GM18907 (cell line): ENCODE results near the gene ITGB1.
"Not testable (repeated sequence)": the region's sequence is repeated elsewhere in the genome, so short reads cannot be mapped to it uniquely, and the experiment has no call there.

Source experiments
- ATAC-seq: cut with Tn5 transposase; IDR thresholded peaks from one replicate; pipeline ENCODE4 v1.9.1; 2021; ENCODE audit warnings: mild to moderate bottlenecking, moderate library complexity; ENCODE audit not compliant: unreplicated experiment

Gene ITGB1

GRCh38 chr10:32940321-32941301, 17.4 kb downstream of the ITGB1 start:
- ATAC-seq, result no peak

GRCh38 chr10:32939296-32940111, 18.5 kb downstream of the ITGB1 start:
- ATAC-seq, result no peak

GRCh38 chr10:32938554-32939061, 19.4 kb downstream of the ITGB1 start:
- no peak for ATAC-seq

- ATAC-seq, result no peak
These were observed 20.1 kb downstream of the ITGB1 start for GRCh38 chr10:32937911-32938424.

GRCh38 chr10:32932225-32932729, 25.8 kb downstream of the ITGB1 start:
- ATAC-seq, result no peak

GRCh38 chr10:32931593-32931992, 26.4 kb downstream of the ITGB1 start:
- no peak for ATAC-seq

GRCh38 chr10:32930036-32930435, 28.0 kb downstream of the ITGB1 start:
- no peak for ATAC-seq

- no peak for ATAC-seq
These were observed 28.4 kb downstream of the ITGB1 start for GRCh38 chr10:32929634-32930033.

- no peak for ATAC-seq
These were observed 30.3 kb downstream of the ITGB1 start for GRCh38 chr10:32927750-32928149.

GRCh38 chr10:32923849-32924248, 34.2 kb downstream of the ITGB1 start:
- no peak for ATAC-seq

- no peak for ATAC-seq
These were observed 34.9 kb downstream of the ITGB1 start for GRCh38 chr10:32923134-32923533.

- ATAC-seq, result no peak
These were observed 35.9 kb downstream of the ITGB1 start for GRCh38 chr10:32922170-32922569.

- not testable (repeated sequence) for ATAC-seq
These were observed 40.2 kb downstream of the ITGB1 start for GRCh38 chr10:32917817-32918216.

GRCh38 chr10:32911285-32912016, 46.6 kb downstream of the ITGB1 start:
- ATAC-seq, result no peak

- ATAC-seq, result not testable (repeated sequence)
These were observed 48.1 kb downstream of the ITGB1 start for GRCh38 chr10:32909970-32910369.

- no peak for ATAC-seq
These were observed 48.6 kb downstream of the ITGB1 start for GRCh38 chr10:32909456-32909855.

- ATAC-seq, result no peak
These were observed 51.4 kb downstream of the ITGB1 start for GRCh38 chr10:32906595-32906994.

- ATAC-seq, result no peak
These were observed 52.6 kb downstream of the ITGB1 start for GRCh38 chr10:32905466-32905865.

GRCh38 chr10:32901815-32902214, 56.2 kb downstream of the ITGB1 start:
- ATAC-seq, result no peak

- not testable (repeated sequence) for ATAC-seq
These were observed 62.6 kb downstream of the ITGB1 start for GRCh38 chr10:32895200-32895968.
